H9 (cell line): ENCODE measurements around the gene CNNM2. TPM values are rescaled to one million over a fixed set of nuclear protein-coding genes. Genes with fewer than 3 reads are reported as not detected.

Experiments used
- DNase-seq: peaks from one replicate; pipeline ENCODE4 v3.0.0-alpha.2; 2017
- H2AFZ ChIP-seq: one replicate; pipeline ENCODE4 v1.6.1; 2013; ENCODE audit warnings: mild to moderate bottlenecking, low read length, control low read depth, moderate library complexity
- H2AK5ac ChIP-seq: 2 replicates; pipeline ENCODE4 v1.6.1; 2013; ENCODE audit warnings: low read length, control low read depth, mixed read lengths; ENCODE audit not compliant: insufficient read length
- H2BK120ac ChIP-seq: one replicate; pipeline ENCODE4 v1.6.1; 2013; ENCODE audit warnings: low read depth, mild to moderate bottlenecking, low read length, control low read depth, inconsistent platforms; ENCODE audit not compliant: poor library complexity, severe bottlenecking
- H2BK12ac ChIP-seq: 2 replicates; pipeline ENCODE4 v1.6.1; 2013; ENCODE audit warnings: low read length, control low read depth, mixed read lengths, low read depth; ENCODE audit not compliant: insufficient read length
- H2BK15ac ChIP-seq: 2 replicates; pipeline ENCODE4 v1.6.1; 2013; ENCODE audit warnings: low read depth, low read length, control low read depth
- H2BK20ac ChIP-seq: one replicate; pipeline ENCODE4 v1.6.1; 2013; ENCODE audit warnings: low read depth, mild to moderate bottlenecking, low read length, control low read depth, inconsistent platforms; ENCODE audit not compliant: poor library complexity, severe bottlenecking
- H2BK5ac ChIP-seq: 2 replicates; pipeline ENCODE4 v1.6.1; 2013; ENCODE audit warnings: low read length, control low read depth, mixed read lengths; ENCODE audit not compliant: insufficient read length
- H3K14ac ChIP-seq: 2 replicates; pipeline ENCODE4 v1.6.1; 2013; ENCODE audit warnings: low read length, control low read depth; ENCODE audit not compliant: insufficient read depth
- H3K18ac ChIP-seq: 2 replicates; pipeline ENCODE4 v1.6.1; 2013; ENCODE audit warnings: low read depth, mild to moderate bottlenecking, mixed read lengths, low read length, control low read depth; ENCODE audit not compliant: insufficient read length
- H3K23ac ChIP-seq: 2 replicates; pipeline ENCODE4 v1.6.1; 2013; ENCODE audit warnings: low read length, control low read depth, mixed read lengths, low read depth; ENCODE audit not compliant: insufficient read length
- H3K23me2 ChIP-seq: 2 replicates; pipeline ENCODE4 v1.6.1; 2013; ENCODE audit warnings: low read depth, mild to moderate bottlenecking, mixed read lengths, low read length, control low read depth; ENCODE audit not compliant: insufficient read length, poor library complexity, severe bottlenecking
- H3K27ac ChIP-seq: 2 replicates; pipeline ENCODE4 v1.5.1; 2013; ENCODE audit warnings: low read length, control low read depth, mixed read lengths, low read depth; ENCODE audit not compliant: insufficient read length
- H3K27me3 ChIP-seq: 2 replicates; pipeline ENCODE4 v1.6.1; 2013; ENCODE audit warnings: low read length, control low read depth, inconsistent platforms; ENCODE audit not compliant: insufficient read depth
- H3K4ac ChIP-seq: 2 replicates; pipeline ENCODE4 v1.6.1; 2013; ENCODE audit warnings: low read depth, mild to moderate bottlenecking, control low read depth, inconsistent platforms, low read length, moderate library complexity
- H3K4me1 ChIP-seq: 2 replicates; pipeline ENCODE4 v1.6.1; 2013; ENCODE audit warnings: low read length, control low read depth, inconsistent platforms; ENCODE audit not compliant: insufficient read depth
- H3K4me2 ChIP-seq: 2 replicates; pipeline ENCODE4 v1.6.1; 2013; ENCODE audit warnings: low read length, control low read depth, mixed read lengths; ENCODE audit not compliant: insufficient read length, insufficient read depth
- H3K56ac ChIP-seq: 2 replicates; pipeline ENCODE4 v1.6.1; 2013; ENCODE audit warnings: low read depth, mild to moderate bottlenecking, mixed read lengths, low read length, control low read depth; ENCODE audit not compliant: insufficient read length
- H3K79me1 ChIP-seq: 2 replicates; pipeline ENCODE4 v1.6.1; 2013; ENCODE audit warnings: low read depth, mild to moderate bottlenecking, moderate library complexity, low read length, control low read depth, inconsistent platforms; ENCODE audit not compliant: insufficient read depth, poor library complexity, severe bottlenecking
- H3K79me2 ChIP-seq: 2 replicates; pipeline ENCODE4 v1.6.1; 2013; ENCODE audit warnings: low read length, control low read depth, inconsistent platforms; ENCODE audit not compliant: insufficient read depth
- H3K9ac ChIP-seq: 2 replicates; pipeline ENCODE4 v1.6.1; 2013; ENCODE audit warnings: low read length, control low read depth, mixed read lengths; ENCODE audit not compliant: insufficient read length; ENCODE audit errors: extremely low read depth
- H3K9me3 ChIP-seq: one replicate; pipeline ENCODE4 v1.6.1; 2013; ENCODE audit warnings: low read depth, low read length, inconsistent platforms; ENCODE audit not compliant: control insufficient read depth
- H3T11ph ChIP-seq: one replicate; pipeline ENCODE4 v1.6.1; 2013; ENCODE audit warnings: mild to moderate bottlenecking, low read length, control low read depth, inconsistent platforms
- H4K20me1 ChIP-seq: one replicate; pipeline ENCODE4 v1.6.1; 2013; ENCODE audit not compliant: control insufficient read depth, insufficient read length, insufficient read depth
- H4K5ac ChIP-seq: 2 replicates; pipeline ENCODE4 v1.6.1; 2013; ENCODE audit warnings: low read depth, mild to moderate bottlenecking, mixed read lengths, low read length, control low read depth; ENCODE audit not compliant: insufficient read length
- H4K8ac ChIP-seq: replicated peaks from 2 replicates; pipeline ENCODE4 v1.6.1; 2013; ENCODE audit warnings: low read length, control low read depth, mixed read lengths, low read depth; ENCODE audit not compliant: insufficient read length
- H4K91ac ChIP-seq: 2 replicates; pipeline ENCODE4 v1.6.1; 2013; ENCODE audit warnings: low read depth, mild to moderate bottlenecking, moderate library complexity, mixed read lengths, low read length, control low read depth; ENCODE audit not compliant: insufficient read length
- H3K27ac Mint-ChIP-seq, 3 experiments: 2 replicates in 2 of 3; 3 replicates in 1 of 3; pipeline ENCODE4 v1.8.0; 2020 to 2021; ENCODE audit warnings: mixed read lengths in 3 of 3, mild to moderate bottlenecking in 1 of 3, moderate library complexity in 1 of 3
- H3K27me3 Mint-ChIP-seq: 2 replicates; pipeline ENCODE4 v1.8.0; 2021; ENCODE audit warnings: low read depth, mild to moderate bottlenecking, moderate library complexity, mixed read lengths
- H3K36me3 Mint-ChIP-seq, 3 experiments: 2 replicates in 2 of 3; 3 replicates in 1 of 3; pipeline ENCODE4 v1.8.0; 2020 to 2021; ENCODE audit warnings: low read depth in 3 of 3, mixed read lengths in 3 of 3; ENCODE audit not compliant: insufficient read depth in 1 of 3
- H3K4me1 Mint-ChIP-seq, 2 experiments: 2 replicates each; pipeline ENCODE4 v1.8.0; 2020; ENCODE audit warnings: mixed read lengths in 2 of 2
- H3K4me3 Mint-ChIP-seq, 2 experiments: 2 replicates in 1 of 2; 3 replicates in 1 of 2; pipeline ENCODE4 v1.8.0; 2020 to 2021; ENCODE audit warnings: mild to moderate bottlenecking in 2 of 2, mixed read lengths in 2 of 2, moderate library complexity in 1 of 2
- H3K9me3 Mint-ChIP-seq, 2 experiments: 2 replicates in 1 of 2; 3 replicates in 1 of 2; pipeline ENCODE4 v1.8.0; 2020; ENCODE audit warnings: mild to moderate bottlenecking in 2 of 2, mixed read lengths in 2 of 2, moderate library complexity in 1 of 2
- WGBS: extraction: QIAGEN DNeasy Blood & Tissue Kit; methylation state at CpG from one replicate; pipeline ENCODE4 v1.1.7; 2013; ENCODE audit warnings: missing lambda C conversion rate, low lambda C conversion rate, mixed read lengths; ENCODE audit not compliant: insufficient read length; ENCODE audit errors: extremely low coverage; 5-methylcytosine and 5-hydroxymethylcytosine counted together
- total RNA-seq: library from RNA; stranded (reverse); gene quantifications from 2 replicates; pipeline ENCODE4 v1.2.1, GENCODE V29; 2021
- TF ChIP-seq, protein P1 (sequence below): fragments of 200-600 bp; sonication (generic); conservative IDR thresholded peaks from 3 replicates; pipeline ENCODE4 v1.8.0; 2021; ENCODE audit warnings: antibody characterized with exemption, mild to moderate bottlenecking

Gene CNNM2
- total RNA-seq, 1 experiment from 2014 or later, result 17.5 TPM

GRCh38 chr10:103117247-103117646 lies 199.2 kb downstream of the CNNM2 start:
- H3K23me2 ChIP-seq, result no peaks in the 10 kb centered on the region
- no peak overlapping the region for H2BK20ac ChIP-seq
- no peaks in the 10 kb centered on the region for H3K9me3 Mint-ChIP-seq
- no peak overlapping the region for H3K27ac ChIP-seq
- H4K5ac ChIP-seq, result no peak overlapping the region
- no peak overlapping the region for H2BK5ac ChIP-seq
- no peak overlapping the region for H2BK12ac ChIP-seq
- H4K91ac ChIP-seq, result no peak overlapping the region
- DNase-seq, result no peak
- H3K9ac ChIP-seq, result no peak overlapping the region
- no peaks in the 10 kb centered on the region for H3K27me3 Mint-ChIP-seq
- TF ChIP-seq, protein P1, sequence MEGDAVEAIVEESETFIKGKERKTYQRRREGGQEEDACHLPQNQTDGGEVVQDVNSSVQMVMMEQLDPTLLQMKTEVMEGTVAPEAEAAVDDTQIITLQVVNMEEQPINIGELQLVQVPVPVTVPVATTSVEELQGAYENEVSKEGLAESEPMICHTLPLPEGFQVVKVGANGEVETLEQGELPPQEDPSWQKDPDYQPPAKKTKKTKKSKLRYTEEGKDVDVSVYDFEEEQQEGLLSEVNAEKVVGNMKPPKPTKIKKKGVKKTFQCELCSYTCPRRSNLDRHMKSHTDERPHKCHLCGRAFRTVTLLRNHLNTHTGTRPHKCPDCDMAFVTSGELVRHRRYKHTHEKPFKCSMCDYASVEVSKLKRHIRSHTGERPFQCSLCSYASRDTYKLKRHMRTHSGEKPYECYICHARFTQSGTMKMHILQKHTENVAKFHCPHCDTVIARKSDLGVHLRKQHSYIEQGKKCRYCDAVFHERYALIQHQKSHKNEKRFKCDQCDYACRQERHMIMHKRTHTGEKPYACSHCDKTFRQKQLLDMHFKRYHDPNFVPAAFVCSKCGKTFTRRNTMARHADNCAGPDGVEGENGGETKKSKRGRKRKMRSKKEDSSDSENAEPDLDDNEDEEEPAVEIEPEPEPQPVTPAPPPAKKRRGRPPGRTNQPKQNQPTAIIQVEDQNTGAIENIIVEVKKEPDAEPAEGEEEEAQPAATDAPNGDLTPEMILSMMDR, result no peak
- H2AK5ac ChIP-seq, result no peak overlapping the region
- no peak overlapping the region for H2AFZ ChIP-seq
- no peaks in the 10 kb centered on the region for H3K79me2 ChIP-seq
- no peak overlapping the region for H4K8ac ChIP-seq
- H3K9me3 ChIP-seq, result no peaks in the 10 kb centered on the region
- H3K4me1 Mint-ChIP-seq, result peaks cover 10 to 17% of the 10 kb centered on the region in 2 experiments; a peak in 3 of 4 replicates
- no peak overlapping the region for H3K18ac ChIP-seq
- H3K27me3 ChIP-seq, result no peaks in the 10 kb centered on the region
- H3T11ph ChIP-seq, result no peak overlapping the region
- H3K4me3 Mint-ChIP-seq, result no peak overlapping the region
- H3K56ac ChIP-seq, result no peak overlapping the region
- no peaks in the 10 kb centered on the region for H3K79me1 ChIP-seq
- no peaks in the 10 kb centered on the region for H4K20me1 ChIP-seq
- no peak overlapping the region for H3K14ac ChIP-seq
- no peak overlapping the region for H3K23ac ChIP-seq
- no peak overlapping the region for H2BK15ac ChIP-seq
- H2BK120ac ChIP-seq, result no peak overlapping the region
- no peaks in the 10 kb centered on the region for H3K36me3 Mint-ChIP-seq
- H3K4ac ChIP-seq, result no peak overlapping the region
- no CpG with 5 or more reads among the region's 2 CpGs for WGBS
- H3K4me2 ChIP-seq, result no peak overlapping the region
- H3K27ac Mint-ChIP-seq, result no peak overlapping the region
- H3K4me1 ChIP-seq, result no peaks in the 10 kb centered on the region
